Lung (tissue), 12 donors: Measurements from ENCODE around the gene SEMA6D. TPM values are rescaled to one million over a fixed set of nuclear protein-coding genes. Genes with fewer than 3 reads are reported as not detected.

Source experiments
- ATAC-seq: fragments of 200-7000 bp; cut with Tn5 transposase; one replicate; pipeline ENCODE4 v1.9.1; 2020; ENCODE audit warnings: moderate number of reproducible peaks; ENCODE audit not compliant: insufficient read depth, low FRiP score
- DNase-seq, 3 donors: peaks; one replicate each; pipeline ENCODE4 v3.0.0-alpha.2; 2013 to 2017
- H3K27ac ChIP-seq, 2 donors: one replicate each; pipeline ENCODE4 v1.5.1; 2013; ENCODE audit warnings: mild to moderate bottlenecking in 2 of 2, moderate library complexity in 2 of 2, control low read depth in 1 of 2, inconsistent platforms in 1 of 2, low read depth in 1 of 2, low read length in 1 of 2
- H3K27me3 ChIP-seq, 3 donors: one replicate each; pipeline ENCODE4 v1.5.1; 2013; ENCODE audit warnings: low read length in 2 of 3; ENCODE audit not compliant: control insufficient read depth in 3 of 3, insufficient read depth in 3 of 3
- H3K36me3 ChIP-seq, 4 donors: one replicate each; pipeline ENCODE4 v1.5.1; 2013; ENCODE audit warnings: low read length in 4 of 4, mild to moderate bottlenecking in 1 of 4, moderate library complexity in 1 of 4; ENCODE audit not compliant: control insufficient read depth in 4 of 4, insufficient read depth in 4 of 4
- H3K4me1 ChIP-seq, 5 donors: one replicate each; pipeline ENCODE4 v1.5.1; 2013; ENCODE audit warnings: low read length in 5 of 5, mild to moderate bottlenecking in 2 of 5, moderate library complexity in 1 of 5; ENCODE audit not compliant: control insufficient read depth in 5 of 5, insufficient read depth in 5 of 5
- H3K4me3 ChIP-seq: one replicate; pipeline ENCODE4 v1.5.1; 2013; ENCODE audit warnings: mild to moderate bottlenecking, control low read depth, moderate library complexity
- H3K9ac ChIP-seq, 2 donors: one replicate each; pipeline ENCODE4 v1.5.1; 2013; ENCODE audit warnings: low read length in 2 of 2, control low read depth in 1 of 2; ENCODE audit not compliant: insufficient read depth in 1 of 2
- H3K9me3 ChIP-seq, 4 donors: one replicate each; pipeline ENCODE4 v1.5.1; 2013; ENCODE audit warnings: low read length in 3 of 4, mild to moderate bottlenecking in 1 of 4, moderate library complexity in 1 of 4; ENCODE audit not compliant: control insufficient read depth in 4 of 4, insufficient read depth in 3 of 4
- WGBS, 2 donors: extraction: QIAGEN DNeasy Blood & Tissue Kit; methylation state at CpG; one replicate each; pipeline ENCODE4 v1.1.7; 2013; 5-methylcytosine and 5-hydroxymethylcytosine counted together
- polyA plus RNA-seq, 2 donors: library from polyadenylated mRNA; stranded (reverse); fragments of 200-250 nt; gene quantifications; one replicate each; pipeline ENCODE4 v1.2.1, GENCODE V29; 2013
- total RNA-seq, 2 donors: library from RNA; depleted of rRNA in 1 of 2; stranded (reverse); fragments of >200 nt in 1 of 2; gene quantifications; one replicate each; pipeline ENCODE4 v1.2.1, GENCODE V29; 2014 to 2021
- TF ChIP-seq, protein P1 (sequence below): IDR thresholded peaks from 2 replicates; pipeline ENCODE4 v1.5.1; 2012; ENCODE audit warnings: mild to moderate bottlenecking; ENCODE audit errors: control extremely low read depth, extremely low read depth
- donor health status: control.
- donor health status: control.
- donor health status: Bipolar disorder and iron deficiency.
- donor health status: healthy.
- donor health status: DM: yes; HTN: yes; CAD: no.

SEMA6D gene
- total and polyA plus RNA-seq, 4 donors: 2.1 to 64.5 (median 4.0) TPM

DNA sequence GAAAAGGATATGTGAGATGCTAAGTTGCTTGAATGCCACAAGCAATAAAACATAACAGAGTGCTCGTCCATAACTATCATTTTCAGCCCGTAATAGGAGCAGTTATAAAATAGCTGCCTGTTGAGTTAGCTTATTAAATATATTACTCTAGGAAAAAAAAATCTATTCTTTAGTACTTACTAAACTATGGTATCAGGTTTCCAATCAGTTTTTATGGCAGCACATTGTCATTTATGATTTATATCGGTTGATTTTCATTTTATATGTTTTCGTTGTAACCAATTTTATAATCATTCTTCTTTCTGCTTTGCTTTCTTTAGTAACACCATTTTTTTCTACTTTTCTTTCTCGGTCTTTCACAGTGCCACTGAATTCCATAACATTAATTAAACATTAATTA is 51.9 kb downstream of the SEMA6D start:
- no peak for ATAC-seq

DNA sequence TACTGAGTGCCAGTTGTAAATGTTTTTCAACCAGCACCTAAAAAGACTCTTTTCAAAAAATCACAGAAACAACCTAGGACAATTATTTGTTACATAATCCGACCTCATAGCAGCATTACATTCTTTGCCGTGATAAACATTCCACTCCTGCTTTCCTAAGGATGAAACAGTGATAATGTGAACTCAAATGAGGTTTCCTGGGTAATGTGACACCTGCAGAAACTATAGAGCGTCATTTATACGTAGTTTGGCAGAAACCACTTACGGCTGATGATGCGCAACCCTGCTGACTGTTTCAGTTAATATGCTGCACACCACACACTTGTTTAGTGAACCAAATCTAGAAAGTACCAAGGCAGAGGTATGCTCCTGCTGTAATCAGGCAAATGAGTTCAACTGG is 55.8 kb downstream of the SEMA6D start:
- no peak overlapping the region for H3K27ac ChIP-seq
- H3K4me3 ChIP-seq: no peak overlapping the region
- H3K27me3 ChIP-seq: no peaks in the 10 kb centered on the region
- TF ChIP-seq, protein P1, sequence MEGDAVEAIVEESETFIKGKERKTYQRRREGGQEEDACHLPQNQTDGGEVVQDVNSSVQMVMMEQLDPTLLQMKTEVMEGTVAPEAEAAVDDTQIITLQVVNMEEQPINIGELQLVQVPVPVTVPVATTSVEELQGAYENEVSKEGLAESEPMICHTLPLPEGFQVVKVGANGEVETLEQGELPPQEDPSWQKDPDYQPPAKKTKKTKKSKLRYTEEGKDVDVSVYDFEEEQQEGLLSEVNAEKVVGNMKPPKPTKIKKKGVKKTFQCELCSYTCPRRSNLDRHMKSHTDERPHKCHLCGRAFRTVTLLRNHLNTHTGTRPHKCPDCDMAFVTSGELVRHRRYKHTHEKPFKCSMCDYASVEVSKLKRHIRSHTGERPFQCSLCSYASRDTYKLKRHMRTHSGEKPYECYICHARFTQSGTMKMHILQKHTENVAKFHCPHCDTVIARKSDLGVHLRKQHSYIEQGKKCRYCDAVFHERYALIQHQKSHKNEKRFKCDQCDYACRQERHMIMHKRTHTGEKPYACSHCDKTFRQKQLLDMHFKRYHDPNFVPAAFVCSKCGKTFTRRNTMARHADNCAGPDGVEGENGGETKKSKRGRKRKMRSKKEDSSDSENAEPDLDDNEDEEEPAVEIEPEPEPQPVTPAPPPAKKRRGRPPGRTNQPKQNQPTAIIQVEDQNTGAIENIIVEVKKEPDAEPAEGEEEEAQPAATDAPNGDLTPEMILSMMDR: no peak
- H3K4me1 ChIP-seq: peaks cover 0 to 21% (median 6%) of the 10 kb centered on the region in 5 donors
- no peak for ATAC-seq
- H3K9me3 ChIP-seq: no peaks in the 10 kb centered on the region
- DNase-seq: no peak
- 81 to 90% methylated on average over 6 of the region's 6 CpGs for WGBS, 2 donors
- H3K9ac ChIP-seq: no peak overlapping the region
- peaks cover 0 to 24% (median 14%) of the 10 kb centered on the region in 4 donors for H3K36me3 ChIP-seq

More for the DNA sequence above, 51.9 kb downstream of the SEMA6D start:
- TF ChIP-seq, protein P1: no peak
- Histone ChIP-seq H3K9ac (no peak overlapping the region), H3K27me3 (no peaks in the 10 kb centered on the region), H3K9me3 (no peaks in the 10 kb centered on the region), H3K4me1 (peaks cover 0 to 20% (median 6%) of the 10 kb centered on the region in 5 donors), H3K4me3 (no peak overlapping the region), H3K27ac (no peak overlapping the region), H3K36me3 (peaks cover 4 to 52% (median 36%) of the 10 kb centered on the region in 4 donors)
- no peak for DNase-seq
- 82 to 93% methylated on average over 5 of the region's 5 CpGs for WGBS, 2 donors

DNA sequence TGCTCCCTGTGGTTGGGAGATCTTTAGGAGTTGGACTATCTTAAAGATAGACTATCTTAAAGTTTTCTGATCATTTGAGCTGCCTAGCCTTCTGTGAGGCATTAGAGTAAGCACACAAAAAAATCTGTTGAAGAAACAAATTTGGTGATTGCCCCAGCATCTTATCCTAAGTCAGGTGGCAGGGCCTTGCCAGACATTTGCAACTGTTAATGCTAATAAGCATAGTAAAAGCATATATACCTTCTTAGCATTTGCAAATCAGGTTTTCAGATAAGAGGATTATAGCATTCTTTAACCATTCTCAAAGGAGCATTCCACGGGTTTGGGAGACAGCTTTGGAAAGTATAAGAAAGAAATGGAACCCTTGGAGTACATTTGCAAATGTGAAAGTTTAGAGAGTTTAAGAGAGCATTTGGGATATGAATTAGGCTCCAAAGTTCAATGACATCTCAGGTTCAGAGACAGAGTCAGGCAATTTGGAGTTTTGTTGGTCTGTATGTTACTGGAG is 61.0 kb downstream of the SEMA6D start:
- WGBS, 2 donors: 45 to 55% methylated on average over 1 of the region's 1 CpG
- TF ChIP-seq, protein P1: no peak
- Histone ChIP-seq H3K9me3 (no peaks in the 10 kb centered on the region), H3K36me3 (no peaks in the 10 kb centered on the region), H3K27me3 (no peaks in the 10 kb centered on the region), H3K27ac (no peak overlapping the region), H3K9ac (no peak overlapping the region), H3K4me1 (peaks cover 0 to 25% (median 3%) of the 10 kb centered on the region in 5 donors), H3K4me3 (no peak overlapping the region)
- ATAC-seq: no peak
- DNase-seq: no peak

DNA sequence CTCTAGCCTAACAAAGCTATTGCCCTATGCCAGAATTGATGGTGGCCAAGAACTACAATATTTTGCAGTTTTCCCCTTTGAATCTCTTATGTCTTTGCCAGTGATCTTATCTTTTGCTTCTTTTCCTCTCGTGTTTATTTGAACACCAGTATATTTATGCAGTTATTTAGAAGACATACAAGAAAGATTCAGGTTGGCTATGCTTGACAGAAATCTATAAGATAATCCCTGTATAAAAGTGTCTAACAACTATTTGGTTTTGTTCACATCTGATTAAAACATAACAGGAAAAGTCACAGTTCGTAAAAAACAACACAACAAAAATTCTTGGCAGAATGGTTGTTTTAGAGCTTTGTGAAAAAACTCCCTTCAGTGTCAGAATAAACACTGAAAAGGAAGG is 63.7 kb downstream of the SEMA6D start:
- TF ChIP-seq, protein P1: no peak
- Histone ChIP-seq H3K9me3 (peaks cover 0 to 5% (median 0%) of the 10 kb centered on the region in 4 donors), H3K27ac (no peak overlapping the region), H3K36me3 (no peaks in the 10 kb centered on the region), H3K27me3 (no peaks in the 10 kb centered on the region), H3K4me1 (peaks cover 0 to 17% (median 5%) of the 10 kb centered on the region in 5 donors), H3K4me3 (no peak overlapping the region), H3K9ac (no peak overlapping the region)
- ATAC-seq (no peak), DNase-seq (peak in 2 of 3 donors; percentile 65 to 66)
- WGBS, 2 donors: 52 to 73% methylated on average over 2 of the region's 2 CpGs
